Ovary (tissue), 9 donors: Measurements from ENCODE around the gene BCL3. TPM values are rescaled to one million over a fixed set of nuclear protein-coding genes. Genes with fewer than 3 reads are reported as not detected.
"Not testable (repeated sequence)": the region's sequence is repeated elsewhere in the genome, so short reads cannot be mapped to it uniquely, and the experiment has no call there.

Experiments used
- DNase-seq, 5 donors: peaks; one replicate each; pipeline ENCODE4 v3.0.0-alpha.2; 2019 to 2020
- H3K27ac ChIP-seq, 2 donors: fragments of 200-600 bp; one replicate each; pipeline versions ENCODE4 v1.5.1 to v1.8.0; 2019 to 2022
- H3K27me3 ChIP-seq: fragments of 200-600 bp; one replicate; pipeline ENCODE4 v1.8.0; 2022
- H3K36me3 ChIP-seq: fragments of 200-600 bp; sonication (generic); one replicate; pipeline ENCODE4 v1.5.1; 2019
- H3K4me1 ChIP-seq: one replicate; pipeline ENCODE4 v1.8.1; 2013; ENCODE audit warnings: mild to moderate bottlenecking, moderate library complexity; ENCODE audit not compliant: insufficient read depth
- H3K4me3 ChIP-seq: fragments of 200-600 bp; sonication (generic); one replicate; pipeline ENCODE4 v1.5.1; 2017
- H3K9me3 ChIP-seq, 2 donors: fragments of 200-600 bp in 1 of 2; sonication (generic) in 1 of 2; one replicate each; pipeline versions ENCODE4 v1.5.1 to v1.8.1; 2013 to 2019; ENCODE audit warnings: mild to moderate bottlenecking in 1 of 2, moderate library complexity in 1 of 2
- EP300 ChIP-seq: sonication (generic); formaldehyde crosslinking; IDR thresholded peaks from one replicate; pipeline ENCODE4 v1.6.1; 2017; ENCODE audit warnings: antibody characterized with exemption
- POLR2A ChIP-seq: fragments of 450-650 bp; IDR thresholded peaks from one replicate; pipeline ENCODE4 v1.6.1; 2017; ENCODE audit warnings: antibody characterized with exemption, mild to moderate bottlenecking, moderate library complexity
- WGBS, 3 donors: extraction: QIAGEN DNeasy Blood & Tissue Kit in 1 of 3; methylation state at CpG; one replicate each; pipeline versions ENCODE4 v1.1.5 to v1.1.7; 2013 to 2017; 5-methylcytosine and 5-hydroxymethylcytosine counted together
- intact Hi-C, 4 donors: fragments of 100-400 bp; cut with DNase I; formaldehyde crosslinking; loops; one replicate each; pipeline versions ENCODE4 v1.11.0 to v1.15.1; 2022 to 2023
- polyA plus RNA-seq, 2 donors: library from polyadenylated mRNA; stranded (reverse); fragments of 200-250 nt in 1 of 2; fragments of 350-450 nt in 1 of 2; fragmentation: Illumina TruSeq in 1 of 2; extraction: RNeasy Lipid Tissue Mini Kit (QIAGEN cat#74804) in 1 of 2; gene quantifications; one replicate each; pipeline ENCODE4 v1.2.3, GENCODE V29; 2013 to 2014
- total RNA-seq, 7 donors: library from RNA; depleted of rRNA in 2 of 7; stranded (reverse); fragments of >200 nt in 2 of 7; fragmentation: NEBNext Ultra II Directional in 3 of 7; extraction: Animal tissue kit (Norgen Biotek cat#: 25700) in 3 of 7; gene quantifications; one replicate each; pipeline versions ENCODE4 v1.1.0 to v1.2.4, GENCODE V29; 2016 to 2023
- TF ChIP-seq, protein P1 (sequence below), 3 donors: fragments of 450-650 bp in 2 of 3; fragments of 200-600 bp in 1 of 3; IDR thresholded peaks; one replicate each; pipeline versions ENCODE4 v1.5.1 to v1.8.0; 2016 to 2022; ENCODE audit warnings: antibody characterized with exemption in 3 of 3, mild to moderate bottlenecking in 1 of 3
- donor health status: DM: no; HTN: no; CAD: no; lungs with moderate emphysema.
- donor health status: DM: no; HTN: no; CAD: no.
- donor health status: Bipolar disorder and iron deficiency.
- donor health status: DM: yes; HTN: yes; CAD: no.
- donor health status: DM: no; HTN: no; CAD: no.
- donor health status: DM: yes; HTN: yes; CAD: no.

BCL3 gene
- total and polyA plus RNA-seq, 9 donors, result 3.2 to 141 (median 43.4) TPM

DNA sequence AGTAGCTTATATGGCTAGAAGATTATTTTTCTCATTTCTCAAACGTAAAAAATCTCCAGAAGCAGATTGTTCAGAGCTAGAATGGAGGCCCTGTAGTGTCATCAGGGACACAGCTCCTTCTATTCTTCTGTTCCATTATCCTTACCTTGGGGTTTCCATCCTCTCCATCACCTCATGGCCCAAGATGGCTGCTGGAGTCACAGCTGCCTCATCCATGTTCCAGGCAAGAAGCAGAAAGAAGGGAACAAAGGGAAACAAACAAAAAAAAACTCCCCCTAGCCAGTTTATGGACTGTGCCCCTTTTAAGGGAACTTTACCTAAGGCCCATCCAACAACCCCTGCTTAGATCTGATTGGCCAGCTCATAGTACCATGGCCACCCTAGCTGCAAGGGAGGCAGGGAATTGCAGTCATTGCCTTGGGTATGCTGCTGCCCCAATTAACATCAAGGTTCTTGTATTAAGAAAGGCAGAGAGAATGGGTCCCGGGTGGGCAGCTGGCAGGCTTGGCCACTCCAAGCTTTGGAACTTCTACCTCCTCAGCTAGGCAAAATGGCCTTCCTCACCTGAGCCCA is 33.8 kb upstream of the BCL3 start:
- Histone ChIP-seq H3K36me3 (no peaks in the 10 kb centered on the region), H3K27me3 (no peaks in the 10 kb centered on the region), H3K9me3 (no peaks in the 10 kb centered on the region), H3K4me1 (peaks cover 7% of the 10 kb centered on the region), H3K4me3 (no peak overlapping the region), H3K27ac (no peak overlapping the region)
- no peak for DNase-seq
- intact Hi-C loops, result no loop called here
- no peak for TF ChIP-seq EP300
- TF ChIP-seq POLR2A, result no peak
- TF ChIP-seq, protein P1, sequence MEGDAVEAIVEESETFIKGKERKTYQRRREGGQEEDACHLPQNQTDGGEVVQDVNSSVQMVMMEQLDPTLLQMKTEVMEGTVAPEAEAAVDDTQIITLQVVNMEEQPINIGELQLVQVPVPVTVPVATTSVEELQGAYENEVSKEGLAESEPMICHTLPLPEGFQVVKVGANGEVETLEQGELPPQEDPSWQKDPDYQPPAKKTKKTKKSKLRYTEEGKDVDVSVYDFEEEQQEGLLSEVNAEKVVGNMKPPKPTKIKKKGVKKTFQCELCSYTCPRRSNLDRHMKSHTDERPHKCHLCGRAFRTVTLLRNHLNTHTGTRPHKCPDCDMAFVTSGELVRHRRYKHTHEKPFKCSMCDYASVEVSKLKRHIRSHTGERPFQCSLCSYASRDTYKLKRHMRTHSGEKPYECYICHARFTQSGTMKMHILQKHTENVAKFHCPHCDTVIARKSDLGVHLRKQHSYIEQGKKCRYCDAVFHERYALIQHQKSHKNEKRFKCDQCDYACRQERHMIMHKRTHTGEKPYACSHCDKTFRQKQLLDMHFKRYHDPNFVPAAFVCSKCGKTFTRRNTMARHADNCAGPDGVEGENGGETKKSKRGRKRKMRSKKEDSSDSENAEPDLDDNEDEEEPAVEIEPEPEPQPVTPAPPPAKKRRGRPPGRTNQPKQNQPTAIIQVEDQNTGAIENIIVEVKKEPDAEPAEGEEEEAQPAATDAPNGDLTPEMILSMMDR (IDR thresholded peaks at IDR 0.05), result no peak
- 47 to 58% (median 50%) methylated on average over 2 of the region's 2 CpGs for WGBS, 3 donors

DNA sequence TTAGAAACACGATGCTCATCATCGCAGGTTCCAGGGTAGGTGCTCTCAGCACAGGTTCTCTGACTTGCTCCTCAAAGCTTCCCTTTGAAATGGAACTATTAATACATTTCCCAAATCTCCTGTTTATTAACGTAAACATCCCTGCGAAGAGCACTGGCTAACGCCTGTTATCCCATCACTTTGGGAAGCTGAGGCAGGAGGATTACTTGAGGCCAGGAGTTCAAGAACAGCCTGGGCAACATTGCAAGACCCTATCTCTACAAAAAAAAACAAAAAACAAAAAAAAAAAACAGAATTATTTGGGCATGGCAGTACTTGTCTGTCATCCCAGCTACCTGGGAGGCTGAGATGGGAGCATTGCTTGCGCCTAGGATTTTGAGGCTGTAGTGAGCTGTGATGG is 30.9 kb upstream of the BCL3 start:
- intact Hi-C loops, result no loop called here
- no peak overlapping the region for H3K4me3 ChIP-seq
- WGBS, 3 donors, result 83 to 86% (median 83%) methylated on average over 6 of the region's 6 CpGs
- H3K27ac ChIP-seq, result no peak overlapping the region
- no peak for TF ChIP-seq POLR2A
- no peak for TF ChIP-seq EP300
- TF ChIP-seq, protein P1 (IDR thresholded peaks at IDR 0.05), result no peak
- peaks cover 9% of the 10 kb centered on the region for H3K4me1 ChIP-seq
- no peaks in the 10 kb centered on the region for H3K36me3 ChIP-seq
- DNase-seq, result no peak
- H3K27me3 ChIP-seq, result no peaks in the 10 kb centered on the region
- no peaks in the 10 kb centered on the region for H3K9me3 ChIP-seq

DNA sequence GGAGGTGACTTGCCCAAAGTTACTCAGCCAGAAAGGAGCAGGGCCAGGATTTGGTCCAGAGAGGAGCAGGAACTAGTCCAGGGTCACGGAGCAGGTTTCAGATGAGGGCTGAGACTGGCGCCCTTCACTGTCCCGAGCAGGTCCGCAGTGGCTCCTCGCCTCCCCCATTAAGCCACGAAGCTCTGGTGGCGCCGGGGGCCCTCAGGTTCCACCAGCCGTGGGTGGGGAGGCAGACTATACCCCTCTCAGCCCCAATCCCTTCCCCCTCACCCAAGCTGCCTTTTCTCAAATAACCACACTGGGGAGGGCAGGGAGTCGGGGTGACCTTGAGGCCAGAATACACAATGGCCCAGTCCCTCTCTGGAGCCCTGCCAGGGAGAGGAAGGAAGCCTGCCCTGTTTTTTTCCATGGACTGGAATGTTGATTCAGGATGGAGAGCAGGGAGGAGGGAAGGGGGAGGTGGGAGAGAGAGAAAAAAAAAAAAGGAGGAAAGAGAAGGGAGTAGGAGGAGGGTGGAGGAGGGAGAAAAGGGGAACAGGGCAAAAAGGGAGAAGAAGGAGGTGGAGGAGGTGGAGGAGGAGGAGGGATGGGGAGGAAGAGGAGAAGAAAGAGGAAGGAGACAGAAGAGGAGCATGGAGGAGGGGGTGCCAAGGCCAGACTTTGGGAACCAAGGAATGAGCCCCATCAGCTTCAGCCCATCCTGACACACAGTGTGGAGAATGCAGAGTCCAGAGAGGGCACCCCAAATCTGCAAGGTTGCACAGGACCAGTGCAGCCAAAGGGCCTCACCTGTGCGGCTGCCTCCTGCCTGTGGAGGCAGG is 29.9 kb upstream of the BCL3 start:
- Histone ChIP-seq H3K36me3 (no peaks in the 10 kb centered on the region), H3K4me1 (peaks cover 9% of the 10 kb centered on the region), H3K27me3 (no peaks in the 10 kb centered on the region), H3K9me3 (no peaks in the 10 kb centered on the region), H3K27ac (peak overlapping the region; percentile 22 to 64), H3K4me3 (no peak overlapping the region)
- peak; percentile 86 to 93 (median 88) for DNase-seq
- intact Hi-C loops, result no loop called here
- TF ChIP-seq POLR2A, result no peak
- TF ChIP-seq, protein P1 (IDR thresholded peaks at IDR 0.05), result no peak
- no peak for TF ChIP-seq EP300
- WGBS, 3 donors, result 10 to 12% (median 10%) methylated on average over 11 of the region's 11 CpGs

DNA sequence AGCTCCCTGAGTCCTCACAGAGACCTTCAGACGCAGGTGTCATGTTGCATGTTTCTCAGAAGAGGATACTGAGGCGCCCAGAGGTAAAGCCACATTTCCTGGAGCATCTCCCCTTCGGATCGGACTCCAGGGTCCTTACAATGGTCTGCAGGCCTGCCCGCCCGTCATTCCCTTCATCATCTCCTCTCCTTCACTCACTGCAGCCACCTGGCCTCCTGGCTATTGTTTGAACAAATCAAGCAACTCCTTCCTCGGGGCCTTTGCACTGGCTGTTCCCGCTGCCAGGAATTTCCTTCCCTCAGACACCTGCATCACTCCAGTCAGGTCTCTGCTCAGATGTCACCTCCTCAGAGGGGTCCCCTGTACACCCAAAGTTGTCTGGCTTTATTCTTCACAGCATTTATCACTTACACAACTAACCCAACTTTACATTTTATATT is 29.2 kb upstream of the BCL3 start:
- Histone ChIP-seq H3K27ac (peak overlapping the region in 1 of 2 donors; percentile 13), H3K4me3 (no peak overlapping the region), H3K4me1 (peaks cover 9% of the 10 kb centered on the region), H3K36me3 (no peaks in the 10 kb centered on the region), H3K27me3 (no peaks in the 10 kb centered on the region), H3K9me3 (no peaks in the 10 kb centered on the region)
- intact Hi-C loops, result no loop called here
- DNase-seq, result no peak
- no peak for TF ChIP-seq EP300
- TF ChIP-seq, protein P1 (IDR thresholded peaks at IDR 0.05), result no peak
- no peak for TF ChIP-seq POLR2A
- WGBS, 3 donors, result 69 to 76% (median 70%) methylated on average over 8 of the region's 8 CpGs

DNA sequence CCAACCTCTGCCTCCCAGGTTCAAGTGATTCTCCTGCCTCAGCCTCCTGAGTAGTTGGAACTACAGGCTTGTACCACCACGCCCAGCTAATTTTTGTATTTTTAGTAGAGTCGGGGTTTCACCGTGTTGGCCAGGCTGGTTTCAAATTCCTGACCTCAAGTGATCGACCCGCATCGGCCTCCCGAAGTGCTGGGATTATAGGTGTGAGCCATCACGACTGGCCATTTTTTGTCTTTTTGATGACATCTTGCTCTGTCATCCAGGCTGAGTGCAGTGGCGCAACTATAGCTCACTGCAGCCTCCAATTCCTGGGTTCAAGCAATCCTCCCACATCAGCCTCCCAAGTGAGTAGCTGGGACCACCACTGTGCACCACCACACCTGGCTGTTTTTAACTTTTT is 28.1 kb upstream of the BCL3 start:
- not testable (repeated sequence) for H3K27me3 ChIP-seq, H3K27ac ChIP-seq, DNase-seq, H3K9me3 ChIP-seq, H3K4me3 ChIP-seq, H3K36me3 ChIP-seq
- peaks cover 12% of the 10 kb centered on the region for H3K4me1 ChIP-seq
- WGBS, 3 donors, result 91 to 93% (median 92%) methylated on average over 9 of the region's 9 CpGs
- intact Hi-C loops, result loop anchor here in 1 of 4 donors (5.0 to 10.0 kb wide), 2 partner anchors 52 to 1764 kb away; no protein-coding TSS in a partner anchor
